Caco-2 (cell line): Measurements from ENCODE around the gene CSMD2. TPM values are rescaled to one million over a fixed set of nuclear protein-coding genes. Genes with fewer than 3 reads are reported as not detected.

Source experiments
- BruUV-seq: library from RNA; stranded (reverse); fragments of 400-500 nt; replicated peaks from 2 replicates; lab custom pipeline; 2021; lab: Mats Ljungman, UMichigan
- CTCF ChIA-PET: fragments of 300-600 bp; sonication (Branson Sonifier 250); formaldehyde crosslinking; loops from one replicate; lab custom pipeline; 2022; ENCODE audit warnings: antibody characterized with exemption; lab: Charles Lee
- POLR2A ChIA-PET: fragments of 300-600 bp; sonication (Branson Sonifier 250); formaldehyde crosslinking; loops from one replicate; lab custom pipeline; 2022; ENCODE audit warnings: antibody characterized with exemption; lab: Charles Lee
- DNase-seq, 2 experiments: peaks; one replicate each; pipeline versions ENCODE4 v3.0.0 to v3.0.0-alpha.2; 2020 to 2022
- H3K27me3 ChIP-seq: replicated peaks from 2 replicates; pipeline ENCODE4 v1.6.0; 2011; ENCODE audit warnings: low read length; ENCODE audit not compliant: control insufficient read depth, insufficient read depth
- H3K36me3 ChIP-seq: 2 replicates; pipeline ENCODE4 v1.5.1; 2011; ENCODE audit warnings: low read length; ENCODE audit not compliant: control insufficient read depth, insufficient read depth
- H3K4me1 ChIP-seq: fragments of 250-450 bp; sonication (Bioruptor Pico); 2 replicates; pipeline ENCODE4 v1.5.1; 2020; ENCODE audit warnings: mild to moderate bottlenecking
- H3K4me3 ChIP-seq: 2 replicates; pipeline ENCODE4 v1.5.1; 2011; ENCODE audit warnings: low read depth, mild to moderate bottlenecking, control low read depth, low read length
- H3K9me3 ChIP-seq: fragments of 250-450 bp; sonication (Bioruptor Pico); 2 replicates; pipeline ENCODE4 v1.5.1; 2020; ENCODE audit warnings: mild to moderate bottlenecking, moderate library complexity
- H3K27ac Mint-ChIP-seq: one replicate; pipeline ENCODE4 v1.8.0; 2022; ENCODE audit warnings: mixed read lengths; ENCODE audit not compliant: unreplicated experiment
- H3K27me3 Mint-ChIP-seq: one replicate; pipeline ENCODE4 v1.8.0; 2022; ENCODE audit warnings: mixed read lengths; ENCODE audit not compliant: insufficient read depth, unreplicated experiment
- H3K36me3 Mint-ChIP-seq: one replicate; pipeline ENCODE4 v1.8.0; 2022; ENCODE audit warnings: mild to moderate bottlenecking, mixed read lengths; ENCODE audit not compliant: insufficient read depth, unreplicated experiment
- H3K4me1 Mint-ChIP-seq: one replicate; pipeline ENCODE4 v1.8.0; 2022; ENCODE audit warnings: low read depth, mixed read lengths; ENCODE audit not compliant: unreplicated experiment
- H3K4me3 Mint-ChIP-seq: one replicate; pipeline ENCODE4 v1.8.0; 2022; ENCODE audit warnings: mild to moderate bottlenecking, moderate library complexity, mixed read lengths; ENCODE audit not compliant: unreplicated experiment
- H3K9me3 Mint-ChIP-seq: one replicate; pipeline ENCODE4 v1.8.0; 2022; ENCODE audit warnings: mixed read lengths; ENCODE audit not compliant: unreplicated experiment
- CTCF ChIP-seq, 2 experiments: fragments of 200-600 bp in 1 of 2; IDR thresholded peaks; 1 replicate in 1 of 2; 2 replicates in 1 of 2; pipeline versions ENCODE4 v1.5.1 to v1.8.0; 2011 to 2022; ENCODE audit warnings: antibody characterized with exemption in 1 of 2, control low read depth in 1 of 2, inconsistent platforms in 1 of 2, low read depth in 1 of 2, low read length in 1 of 2, mild to moderate bottlenecking in 1 of 2, moderate library complexity in 1 of 2; ENCODE audit not compliant: insufficient read depth in 1 of 2, severe bottlenecking in 1 of 2, unreplicated experiment in 1 of 2
- intact Hi-C: fragments of 100-400 bp; cut with micrococcal nuclease; formaldehyde crosslinking; loops from one replicate; pipeline ENCODE4 v1.10.0; 2022; ENCODE audit not compliant: unreplicated experiment
- total RNA-seq: library from RNA; stranded (reverse); gene quantifications from 2 replicates; pipeline ENCODE4 v1.2.3, GENCODE V29; 2022

Gene CSMD2
- total RNA-seq, 1 experiment from 2014 or later, result not detected

GRCh38 chr1:34057347-34058130, 107.5 kb downstream of the CSMD2 start:
- no peak overlapping the region for H3K4me3 Mint-ChIP-seq
- no peaks in the 10 kb centered on the region for H3K36me3 Mint-ChIP-seq
- H3K27me3 ChIP-seq, result no peaks in the 10 kb centered on the region
- no TSS peak for BruUV-seq
- TF ChIP-seq CTCF (IDR thresholded peaks at IDR 0.05; ENCODE audit: insufficient read depth in 1 of 2, low read depth in 1 of 2, low read length in 1 of 2, severe bottlenecking in 1 of 2, unreplicated experiment in 1 of 2), result no peak
- H3K9me3 Mint-ChIP-seq, result no peaks in the 10 kb centered on the region
- intact Hi-C loops, result no loop called here
- no peaks in the 10 kb centered on the region for H3K4me1 ChIP-seq
- DNase-seq, result no peak
- H3K4me1 Mint-ChIP-seq, result no peaks in the 10 kb centered on the region
- ChIA-PET CTCF (no interaction called here), POLR2A (no interaction called here)
- no peaks in the 10 kb centered on the region for H3K36me3 ChIP-seq
- peaks cover 3% of the 10 kb centered on the region for H3K27me3 Mint-ChIP-seq
- no peak overlapping the region for H3K4me3 ChIP-seq
- no peaks in the 10 kb centered on the region for H3K9me3 ChIP-seq
- H3K27ac Mint-ChIP-seq, result no peak overlapping the region

GRCh38 chr1:34055818-34056217, 109.2 kb downstream of the CSMD2 start:
- H3K36me3 Mint-ChIP-seq, result no peaks in the 10 kb centered on the region
- peaks cover 3% of the 10 kb centered on the region for H3K27me3 Mint-ChIP-seq
- no peaks in the 10 kb centered on the region for H3K36me3 ChIP-seq
- no peak for DNase-seq
- no peak overlapping the region for H3K4me3 ChIP-seq
- no peak overlapping the region for H3K4me3 Mint-ChIP-seq
- CTCF ChIA-PET, result no interaction called here
- TF ChIP-seq CTCF (IDR thresholded peaks at IDR 0.05; ENCODE audit: insufficient read depth in 1 of 2, low read depth in 1 of 2, low read length in 1 of 2, severe bottlenecking in 1 of 2, unreplicated experiment in 1 of 2), result no peak
- H3K9me3 ChIP-seq, result no peaks in the 10 kb centered on the region
- POLR2A ChIA-PET, result no interaction called here
- intact Hi-C loops, result no loop called here
- no peaks in the 10 kb centered on the region for H3K4me1 ChIP-seq
- no peaks in the 10 kb centered on the region for H3K4me1 Mint-ChIP-seq
- BruUV-seq, result no TSS peak
- H3K9me3 Mint-ChIP-seq, result no peaks in the 10 kb centered on the region
- no peaks in the 10 kb centered on the region for H3K27me3 ChIP-seq
- H3K27ac Mint-ChIP-seq, result no peak overlapping the region

GRCh38 chr1:34054920-34055319, 110.1 kb downstream of the CSMD2 start:
- Mint-ChIP-seq H3K27me3 (peaks cover 2% of the 10 kb centered on the region), H3K4me1 (no peaks in the 10 kb centered on the region), H3K27ac (no peak overlapping the region), H3K36me3 (no peaks in the 10 kb centered on the region), H3K9me3 (no peaks in the 10 kb centered on the region), H3K4me3 (no peak overlapping the region)
- ChIA-PET POLR2A (no interaction called here), CTCF (no interaction called here)
- no peak overlapping the region for H3K4me3 ChIP-seq
- DNase-seq, result no peak
- no peak for TF ChIP-seq CTCF (IDR thresholded peaks at IDR 0.05; ENCODE audit: insufficient read depth in 1 of 2, low read depth in 1 of 2, low read length in 1 of 2, severe bottlenecking in 1 of 2, unreplicated experiment in 1 of 2)
- H3K4me1 ChIP-seq, result no peaks in the 10 kb centered on the region
- H3K27me3 ChIP-seq, result no peaks in the 10 kb centered on the region
- no peaks in the 10 kb centered on the region for H3K36me3 ChIP-seq
- H3K9me3 ChIP-seq, result no peaks in the 10 kb centered on the region
- intact Hi-C loops, result no loop called here
- BruUV-seq, result no TSS peak
